Measurements from ENCODE around the gene TENM3.

- TF ChIP-seq CTCF (IDR thresholded peaks at IDR 0.05) (no peak), ZFX (IDR thresholded peaks at IDR 0.05; ENCODE audit: borderline replicate concordance) (no peak)
Observed at GRCh38 chr4:182619660-182620059, 376.5 kb downstream of the TENM3 start.
